ENCODE data around the gene ZNF79.

ZNF79 gene

GRCh38 chr9:127422787-127423186, 1.4 kb upstream of the ZNF79 start:
- no peak for DNase-seq (ENCODE audit: extremely low read depth in 1 of 2, low read depth in 1 of 2)

- no peak for DNase-seq (ENCODE audit: extremely low read depth in 1 of 2, low read depth in 1 of 2)
Measured at GRCh38 chr9:127423476-127423933, 677 bp upstream of the ZNF79 start.

GRCh38 chr9:127424676-127424999, 456 bp downstream of the ZNF79 start:
- DNase-seq (ENCODE audit: extremely low read depth in 1 of 2, low read depth in 1 of 2) = no peak

GRCh38 chr9:127426756-127427155, 2.6 kb downstream of the ZNF79 start:
- no peak for DNase-seq (ENCODE audit: extremely low read depth in 1 of 2, low read depth in 1 of 2)

GRCh38 chr9:127428348-127428747, 4.2 kb downstream of the ZNF79 start:
- DNase-seq (ENCODE audit: extremely low read depth in 1 of 2, low read depth in 1 of 2) = no peak

- DNase-seq (ENCODE audit: extremely low read depth in 1 of 2, low read depth in 1 of 2) = no peak
Measured at GRCh38 chr9:127430415-127430814, 6.2 kb downstream of the ZNF79 start.

- no peak for DNase-seq (ENCODE audit: extremely low read depth in 1 of 2, low read depth in 1 of 2)
Measured at GRCh38 chr9:127437497-127438264, 13.5 kb downstream of the ZNF79 start.

GRCh38 chr9:127438394-127438793, 14.2 kb downstream of the ZNF79 start:
- no peak for DNase-seq (ENCODE audit: extremely low read depth in 1 of 2, low read depth in 1 of 2)

- no peak for DNase-seq (ENCODE audit: extremely low read depth in 1 of 2, low read depth in 1 of 2)
Measured at GRCh38 chr9:127444283-127444920, 20.2 kb downstream of the ZNF79 start.

- no peak for DNase-seq (ENCODE audit: extremely low read depth in 1 of 2, low read depth in 1 of 2)
Measured at GRCh38 chr9:127444921-127445850, 21.0 kb downstream of the ZNF79 start.

- no peak for DNase-seq (ENCODE audit: extremely low read depth in 1 of 2, low read depth in 1 of 2)
Measured at GRCh38 chr9:127445851-127446712, 21.9 kb downstream of the ZNF79 start.

- DNase-seq (ENCODE audit: extremely low read depth in 1 of 2, low read depth in 1 of 2) = no peak
Measured at GRCh38 chr9:127446713-127447415, 22.7 kb downstream of the ZNF79 start.

- no peak for DNase-seq (ENCODE audit: extremely low read depth in 1 of 2, low read depth in 1 of 2)
Measured at GRCh38 chr9:127447416-127448111, 23.4 kb downstream of the ZNF79 start.

- DNase-seq (ENCODE audit: extremely low read depth in 1 of 2, low read depth in 1 of 2) = no peak
Measured at GRCh38 chr9:127448112-127448805, 24.1 kb downstream of the ZNF79 start.

GRCh38 chr9:127449332-127449966, 25.3 kb downstream of the ZNF79 start:
- DNase-seq (ENCODE audit: extremely low read depth in 1 of 2, low read depth in 1 of 2) = no peak

- no peak for DNase-seq (ENCODE audit: extremely low read depth in 1 of 2, low read depth in 1 of 2)
Measured at GRCh38 chr9:127450243-127450760, 26.1 kb downstream of the ZNF79 start.

GRCh38 chr9:127450830-127451607, 26.8 kb downstream of the ZNF79 start, which contains the start of the genes LRSAM1 and RPL12:
LRSAM1 (plus strand) TSS chr9:127451510; CDS start chr9:127454528, 3,018 bp downstream.
RPL12 (minus strand) TSS chr9:127451406; CDS start chr9:127451317, 89 bp downstream.
- peak; percentile 86 to 91 for DNase-seq (ENCODE audit: extremely low read depth in 1 of 2, low read depth in 1 of 2)

Data from stimulated activated CD8-positive, alpha-beta memory T cell treated with anti-CD3 and anti-CD28 coated beads, Interleukin-7, amount 100 ng/mL, for 48 hours (primary cell).